HEK293 (cell line): Measurements from ENCODE around the gene SMYD1.
A peak's percentile ranks its signal among the peaks of the same experiment; 100 is the strongest.

Experiments used
- CTCF ChIA-PET: fragments of 350-600 bp; formaldehyde crosslinking; extraction: SDS; loops from one replicate; lab custom pipeline; 2021; ENCODE audit warnings: antibody characterized with exemption; lab: Yijun Ruan, JAX
- POLR2A ChIA-PET: fragments of 300-600 bp; formaldehyde crosslinking; extraction: SDS; loops from one replicate; lab custom pipeline; 2020; ENCODE audit warnings: antibody characterized with exemption, inconsistent platforms; lab: Yijun Ruan, JAX
- H3K27ac ChIP-seq: fragments of 200-500 bp; sonication (Bioruptor generic); 2 replicates; pipeline ENCODE4 v1.5.1; 2014; ENCODE audit warnings: low read depth, low read length, control low read depth, inconsistent platforms; ENCODE audit errors: extremely low read depth
- H3K36me3 ChIP-seq, 2 experiments: fragments of 200-500 bp in 1 of 2; sonication (Bioruptor generic) in 1 of 2; 1 replicate in 1 of 2; 2 replicates in 1 of 2; pipeline ENCODE4 v1.5.1; 2014 to 2017; ENCODE audit warnings: inconsistent platforms in 2 of 2, low read length in 2 of 2; ENCODE audit not compliant: control insufficient read depth in 2 of 2, insufficient read depth in 1 of 2
- H3K4me1 ChIP-seq: fragments of 200-500 bp; sonication (Bioruptor generic); 2 replicates; pipeline ENCODE4 v1.5.1; 2014; ENCODE audit warnings: mild to moderate bottlenecking, low read length, inconsistent platforms; ENCODE audit not compliant: control insufficient read depth, insufficient read depth
- H3K4me3 ChIP-seq: 2 replicates; pipeline ENCODE4 v1.5.1; 2011; ENCODE audit warnings: low read depth, mild to moderate bottlenecking, control low read depth, low read length, moderate library complexity
- H3K9me3 ChIP-seq: fragments of 200-500 bp; sonication (Bioruptor generic); 2 replicates; pipeline ENCODE4 v1.5.1; 2014; ENCODE audit warnings: low read depth, low read length, inconsistent platforms; ENCODE audit not compliant: control insufficient read depth, insufficient read depth
- CTCF ChIP-seq: fragments of 450-650 bp; formaldehyde crosslinking; IDR thresholded peaks from 2 replicates; pipeline ENCODE4 v1.5.1; 2016; ENCODE audit warnings: missing biosample characterization, missing genetic modification characterization
- SP3 ChIP-seq: fragments of 450-650 bp; formaldehyde crosslinking; IDR thresholded peaks from 2 replicates; pipeline ENCODE4 v1.5.1; 2016; ENCODE audit warnings: missing biosample characterization, missing genetic modification characterization
- YY1 ChIP-seq: fragments of 450-650 bp; formaldehyde crosslinking; IDR thresholded peaks from 2 replicates; pipeline ENCODE4 v1.5.1; 2018; ENCODE audit warnings: missing biosample characterization, missing genetic modification characterization
- ZBTB20 ChIP-seq: fragments of 450-650 bp; formaldehyde crosslinking; IDR thresholded peaks from 2 replicates; pipeline ENCODE4 v1.5.1; 2016; ENCODE audit warnings: missing biosample characterization, missing genetic modification characterization
- ZBTB21 ChIP-seq: fragments of 450-650 bp; formaldehyde crosslinking; IDR thresholded peaks from 2 replicates; pipeline ENCODE4 v1.5.1; 2017; ENCODE audit warnings: missing biosample characterization, missing genetic modification characterization
- ZBTB48 ChIP-seq: fragments of 450-650 bp; formaldehyde crosslinking; IDR thresholded peaks from 2 replicates; pipeline ENCODE4 v1.5.1; 2016; ENCODE audit warnings: missing biosample characterization, missing genetic modification characterization
- ZEB2 ChIP-seq: fragments of 450-650 bp; formaldehyde crosslinking; IDR thresholded peaks from 2 replicates; pipeline ENCODE4 v1.5.1; 2016; ENCODE audit warnings: missing biosample characterization, missing genetic modification characterization
- ZNF138 ChIP-seq: fragments of 450-650 bp; formaldehyde crosslinking; IDR thresholded peaks from 2 replicates; pipeline ENCODE4 v1.5.1; 2016; ENCODE audit warnings: missing biosample characterization, missing genetic modification characterization, borderline replicate concordance
- ZNF211 ChIP-seq: fragments of 450-650 bp; formaldehyde crosslinking; IDR thresholded peaks from 2 replicates; pipeline ENCODE4 v1.5.1; 2016; ENCODE audit warnings: low read depth, missing biosample characterization, missing genetic modification characterization
- ZNF26 ChIP-seq: fragments of 450-650 bp; formaldehyde crosslinking; IDR thresholded peaks from 2 replicates; pipeline ENCODE4 v1.5.1; 2016; ENCODE audit warnings: missing biosample characterization, missing genetic modification characterization
- ZNF274 ChIP-seq, 2 experiments: fragments of 200-500 bp in 1 of 2; fragments of 450-650 bp in 1 of 2; sonication (Bioruptor generic) in 1 of 2; formaldehyde crosslinking in 1 of 2; IDR thresholded peaks; 2 replicates each; pipeline versions ENCODE4 v1.5.1 to v1.6.1; 2014 to 2016; ENCODE audit warnings: borderline replicate concordance in 1 of 2, inconsistent platforms in 1 of 2, low read length in 1 of 2, missing biosample characterization in 1 of 2, missing genetic modification characterization in 1 of 2
- ZNF501 ChIP-seq: fragments of 450-650 bp; formaldehyde crosslinking; IDR thresholded peaks from 2 replicates; pipeline ENCODE4 v1.5.1; 2016; ENCODE audit warnings: missing biosample characterization, missing genetic modification characterization
- ZSCAN16 ChIP-seq: fragments of 450-650 bp; formaldehyde crosslinking; IDR thresholded peaks from 2 replicates; pipeline ENCODE4 v1.5.1; 2016; ENCODE audit warnings: missing biosample characterization, missing genetic modification characterization
- TF ChIP-seq, protein P1 (sequence below): fragments of 450-650 bp; formaldehyde crosslinking; IDR thresholded peaks from 2 replicates; pipeline ENCODE4 v1.5.1; 2016; ENCODE audit warnings: missing biosample characterization, missing genetic modification characterization
- TF ChIP-seq, protein P2 (sequence below): fragments of 450-650 bp; formaldehyde crosslinking; IDR thresholded peaks from 2 replicates; pipeline ENCODE4 v1.5.1; 2016; ENCODE audit warnings: missing biosample characterization, missing genetic modification characterization
- TF ChIP-seq, protein P3 (sequence below): fragments of 450-650 bp; formaldehyde crosslinking; IDR thresholded peaks from 2 replicates; pipeline ENCODE4 v1.5.1; 2016; ENCODE audit warnings: missing biosample characterization, missing genetic modification characterization
- TF ChIP-seq, protein P4 (sequence below): fragments of 450-650 bp; formaldehyde crosslinking; IDR thresholded peaks from 2 replicates; pipeline ENCODE4; 2016; ENCODE audit warnings: missing biosample characterization, missing genetic modification characterization
- TF ChIP-seq, protein P5 (sequence below): fragments of 450-650 bp; formaldehyde crosslinking; IDR thresholded peaks from 2 replicates; pipeline ENCODE4 v1.5.1; 2017; ENCODE audit warnings: missing biosample characterization, mild to moderate bottlenecking, missing genetic modification characterization, moderate library complexity

Gene SMYD1

DNA sequence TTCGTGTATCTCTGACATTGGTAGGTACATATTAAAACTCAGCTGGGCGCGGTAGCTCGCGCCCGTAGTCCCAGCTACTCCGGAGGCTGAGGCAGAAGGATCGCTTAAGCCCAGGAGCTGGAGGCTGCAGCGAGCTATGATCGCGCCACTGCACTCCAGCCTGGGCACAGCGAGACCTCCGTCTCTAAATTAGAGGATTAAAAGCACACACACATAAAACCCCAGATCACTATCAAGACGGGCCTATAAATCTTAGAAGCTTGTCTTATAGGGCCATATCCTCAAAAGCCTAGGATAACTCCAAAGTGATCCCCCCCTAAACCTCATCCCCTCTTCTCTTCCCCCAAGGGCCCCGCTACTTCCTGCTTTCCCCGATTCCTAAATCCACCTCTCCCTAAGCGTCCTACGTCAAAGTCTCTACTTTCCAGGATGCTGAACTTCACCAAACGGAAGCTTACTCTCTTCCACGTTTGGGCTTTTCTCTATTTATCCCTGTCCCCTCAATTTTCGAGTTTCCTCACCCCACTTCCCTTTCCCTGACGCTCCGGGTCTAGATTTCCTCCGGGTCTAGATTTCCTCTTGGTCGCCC lies 12.7 kb upstream of the SMYD1 start (continued):
- no peak for TF ChIP-seq ZNF138 (tag by site-specific recombination)
- TF ChIP-seq ZBTB21 (tag by site-specific recombination), result no peak
- TF ChIP-seq ZNF274 (IDR thresholded peaks at IDR 0.05; ENCODE audit: low read length), result no peak
- no peak for TF ChIP-seq ZNF274 (tag by site-specific recombination; IDR thresholded peaks at IDR 0.05; ENCODE audit: borderline replicate concordance)
- TF ChIP-seq, protein P1, sequence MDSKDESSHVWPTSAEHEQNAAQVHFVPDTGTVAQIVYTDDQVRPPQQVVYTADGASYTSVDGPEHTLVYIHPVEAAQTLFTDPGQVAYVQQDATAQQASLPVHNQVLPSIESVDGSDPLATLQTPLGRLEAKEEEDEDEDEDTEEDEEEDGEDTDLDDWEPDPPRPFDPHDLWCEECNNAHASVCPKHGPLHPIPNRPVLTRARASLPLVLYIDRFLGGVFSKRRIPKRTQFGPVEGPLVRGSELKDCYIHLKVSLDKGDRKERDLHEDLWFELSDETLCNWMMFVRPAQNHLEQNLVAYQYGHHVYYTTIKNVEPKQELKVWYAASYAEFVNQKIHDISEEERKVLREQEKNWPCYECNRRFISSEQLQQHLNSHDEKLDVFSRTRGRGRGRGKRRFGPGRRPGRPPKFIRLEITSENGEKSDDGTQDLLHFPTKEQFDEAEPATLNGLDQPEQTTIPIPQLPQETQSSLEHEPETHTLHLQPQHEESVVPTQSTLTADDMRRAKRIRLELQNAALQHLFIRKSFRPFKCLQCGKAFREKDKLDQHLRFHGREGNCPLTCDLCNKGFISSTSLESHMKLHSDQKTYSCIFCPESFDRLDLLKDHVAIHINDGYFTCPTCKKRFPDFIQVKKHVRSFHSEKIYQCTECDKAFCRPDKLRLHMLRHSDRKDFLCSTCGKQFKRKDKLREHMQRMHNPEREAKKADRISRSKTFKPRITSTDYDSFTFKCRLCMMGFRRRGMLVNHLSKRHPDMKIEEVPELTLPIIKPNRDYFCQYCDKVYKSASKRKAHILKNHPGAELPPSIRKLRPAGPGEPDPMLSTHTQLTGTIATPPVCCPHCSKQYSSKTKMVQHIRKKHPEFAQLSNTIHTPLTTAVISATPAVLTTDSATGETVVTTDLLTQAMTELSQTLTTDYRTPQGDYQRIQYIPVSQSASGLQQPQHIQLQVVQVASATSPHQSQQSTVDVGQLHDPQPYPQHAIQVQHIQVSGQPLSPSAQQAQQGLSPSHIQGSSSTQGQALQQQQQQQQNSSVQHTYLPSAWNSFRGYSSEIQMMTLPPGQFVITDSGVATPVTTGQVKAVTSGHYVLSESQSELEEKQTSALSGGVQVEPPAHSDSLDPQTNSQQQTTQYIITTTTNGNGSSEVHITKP (tag by site-specific recombination), result peak; percentile 52
- TF ChIP-seq, protein P2, sequence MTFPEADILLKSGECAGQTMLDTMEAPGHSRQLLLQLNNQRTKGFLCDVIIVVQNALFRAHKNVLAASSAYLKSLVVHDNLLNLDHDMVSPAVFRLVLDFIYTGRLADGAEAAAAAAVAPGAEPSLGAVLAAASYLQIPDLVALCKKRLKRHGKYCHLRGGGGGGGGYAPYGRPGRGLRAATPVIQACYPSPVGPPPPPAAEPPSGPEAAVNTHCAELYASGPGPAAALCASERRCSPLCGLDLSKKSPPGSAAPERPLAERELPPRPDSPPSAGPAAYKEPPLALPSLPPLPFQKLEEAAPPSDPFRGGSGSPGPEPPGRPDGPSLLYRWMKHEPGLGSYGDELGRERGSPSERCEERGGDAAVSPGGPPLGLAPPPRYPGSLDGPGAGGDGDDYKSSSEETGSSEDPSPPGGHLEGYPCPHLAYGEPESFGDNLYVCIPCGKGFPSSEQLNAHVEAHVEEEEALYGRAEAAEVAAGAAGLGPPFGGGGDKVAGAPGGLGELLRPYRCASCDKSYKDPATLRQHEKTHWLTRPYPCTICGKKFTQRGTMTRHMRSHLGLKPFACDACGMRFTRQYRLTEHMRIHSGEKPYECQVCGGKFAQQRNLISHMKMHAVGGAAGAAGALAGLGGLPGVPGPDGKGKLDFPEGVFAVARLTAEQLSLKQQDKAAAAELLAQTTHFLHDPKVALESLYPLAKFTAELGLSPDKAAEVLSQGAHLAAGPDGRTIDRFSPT (tag by site-specific recombination), result no peak
- no peak for TF ChIP-seq ZNF26 (tag by site-specific recombination)
- TF ChIP-seq ZNF211 (tag by site-specific recombination), result no peak
- TF ChIP-seq ZSCAN16, result no peak
- TF ChIP-seq ZBTB48 (tag by site-specific recombination), result 0 out of 2 replicates have a peak, but pooled peaks have one; percentile 25

DNA sequence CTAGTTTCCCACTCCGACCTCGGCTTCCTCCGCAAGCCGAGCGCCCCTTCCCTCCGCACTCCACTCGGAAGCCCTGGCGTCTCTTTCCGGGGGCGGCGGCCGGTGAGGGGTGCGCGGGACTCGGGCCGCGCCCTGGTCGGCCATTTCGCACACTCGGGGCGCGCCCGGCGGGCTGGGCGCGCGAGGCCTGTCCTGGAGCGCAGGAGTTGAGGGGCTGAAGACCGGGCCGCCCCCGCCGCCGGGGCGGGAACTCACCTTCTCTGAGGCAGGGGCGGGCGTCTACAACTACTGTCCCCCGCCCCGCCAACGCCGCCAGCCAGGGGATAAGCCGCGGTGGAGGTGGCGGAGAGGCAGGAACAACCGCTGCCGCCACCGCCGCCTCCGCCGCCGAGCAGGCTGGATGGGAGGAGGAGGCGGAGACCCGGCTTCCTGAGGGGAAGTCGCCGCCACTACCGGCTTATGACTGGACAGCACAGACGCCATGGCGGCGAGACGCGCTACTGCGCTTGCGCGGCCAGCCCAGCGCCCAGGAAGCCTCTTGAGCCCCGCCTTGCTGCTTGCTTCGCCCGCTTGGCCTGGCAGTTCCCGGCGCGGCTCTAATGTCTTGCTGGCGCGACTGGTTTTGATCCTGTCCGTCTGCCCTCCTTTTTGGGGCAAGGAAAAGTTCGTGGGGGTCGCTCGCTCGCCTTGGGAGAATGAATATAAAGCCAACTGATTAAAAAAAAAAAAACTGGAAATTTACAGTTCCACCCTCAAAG lies 12.1 kb upstream of the SMYD1 start, which contains the start of gene KRCC1:
KRCC1 (minus strand) TSS at position 413 of the 758 bp plus-strand sequence. CDS start 27,220 bp downstream, outside the sequence.
- H3K27ac ChIP-seq, result peak within 1 kb of the TSS; percentile 92
- POLR2A ChIA-PET, result interaction anchor here (0.9 kb wide), 1 partner anchor 426 kb away, joined by 3 read pairs; no protein-coding TSS in a partner anchor
- CTCF ChIA-PET, result interaction anchor here (0.7 kb wide), 1 partner anchor 23 kb away, joined by 5 read pairs; no protein-coding TSS in a partner anchor
- H3K36me3 ChIP-seq, result no peaks in the 10 kb centered on the region; a peak in 1 of 3 replicates
- no peaks in the 10 kb centered on the region for H3K9me3 ChIP-seq
- peaks cover 5% of the 10 kb centered on the region; the same call in 1 of the 2 replicates for H3K4me1 ChIP-seq
- H3K4me3 ChIP-seq, result peak within 1 kb of the TSS; percentile 85
- TF ChIP-seq, protein P3, sequence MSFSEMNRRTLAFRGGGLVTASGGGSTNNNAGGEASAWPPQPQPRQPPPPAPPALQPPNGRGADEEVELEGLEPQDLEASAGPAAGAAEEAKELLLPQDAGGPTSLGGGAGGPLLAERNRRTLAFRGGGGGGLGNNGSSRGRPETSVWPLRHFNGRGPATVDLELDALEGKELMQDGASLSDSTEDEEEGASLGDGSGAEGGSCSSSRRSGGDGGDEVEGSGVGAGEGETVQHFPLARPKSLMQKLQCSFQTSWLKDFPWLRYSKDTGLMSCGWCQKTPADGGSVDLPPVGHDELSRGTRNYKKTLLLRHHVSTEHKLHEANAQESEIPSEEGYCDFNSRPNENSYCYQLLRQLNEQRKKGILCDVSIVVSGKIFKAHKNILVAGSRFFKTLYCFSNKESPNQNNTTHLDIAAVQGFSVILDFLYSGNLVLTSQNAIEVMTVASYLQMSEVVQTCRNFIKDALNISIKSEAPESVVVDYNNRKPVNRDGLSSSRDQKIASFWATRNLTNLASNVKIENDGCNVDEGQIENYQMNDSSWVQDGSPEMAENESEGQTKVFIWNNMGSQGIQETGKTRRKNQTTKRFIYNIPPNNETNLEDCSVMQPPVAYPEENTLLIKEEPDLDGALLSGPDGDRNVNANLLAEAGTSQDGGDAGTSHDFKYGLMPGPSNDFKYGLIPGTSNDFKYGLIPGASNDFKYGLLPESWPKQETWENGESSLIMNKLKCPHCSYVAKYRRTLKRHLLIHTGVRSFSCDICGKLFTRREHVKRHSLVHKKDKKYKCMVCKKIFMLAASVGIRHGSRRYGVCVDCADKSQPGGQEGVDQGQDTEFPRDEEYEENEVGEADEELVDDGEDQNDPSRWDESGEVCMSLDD (tag by site-specific recombination), result no peak
- TF ChIP-seq CTCF (no peak), SP3 (tag by site-specific recombination) (peak; percentile 75), ZEB2 (tag by site-specific recombination) (0 out of 2 replicates have a peak, but pooled peaks have one; percentile 25), YY1 (peak; percentile 65), ZBTB20 (tag by site-specific recombination) (0 out of 2 replicates have a peak, but pooled peaks have one; percentile 4), ZNF501 (tag by site-specific recombination) (peak; percentile 29; the same call in 1 of the 2 replicates)
- TF ChIP-seq, protein P4, sequence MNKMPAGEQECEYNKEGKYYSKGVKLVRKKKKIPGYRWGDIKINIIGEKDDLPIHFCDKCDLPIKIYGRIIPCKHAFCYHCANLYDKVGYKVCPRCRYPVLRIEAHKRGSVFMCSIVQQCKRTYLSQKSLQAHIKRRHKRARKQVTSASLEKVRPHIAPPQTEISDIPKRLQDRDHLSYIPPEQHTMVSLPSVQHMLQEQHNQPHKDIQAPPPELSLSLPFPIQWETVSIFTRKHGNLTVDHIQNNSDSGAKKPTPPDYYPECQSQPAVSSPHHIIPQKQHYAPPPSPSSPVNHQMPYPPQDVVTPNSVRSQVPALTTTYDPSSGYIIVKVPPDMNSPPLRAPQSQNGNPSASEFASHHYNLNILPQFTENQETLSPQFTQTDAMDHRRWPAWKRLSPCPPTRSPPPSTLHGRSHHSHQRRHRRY, result no peak
- TF ChIP-seq, protein P5, sequence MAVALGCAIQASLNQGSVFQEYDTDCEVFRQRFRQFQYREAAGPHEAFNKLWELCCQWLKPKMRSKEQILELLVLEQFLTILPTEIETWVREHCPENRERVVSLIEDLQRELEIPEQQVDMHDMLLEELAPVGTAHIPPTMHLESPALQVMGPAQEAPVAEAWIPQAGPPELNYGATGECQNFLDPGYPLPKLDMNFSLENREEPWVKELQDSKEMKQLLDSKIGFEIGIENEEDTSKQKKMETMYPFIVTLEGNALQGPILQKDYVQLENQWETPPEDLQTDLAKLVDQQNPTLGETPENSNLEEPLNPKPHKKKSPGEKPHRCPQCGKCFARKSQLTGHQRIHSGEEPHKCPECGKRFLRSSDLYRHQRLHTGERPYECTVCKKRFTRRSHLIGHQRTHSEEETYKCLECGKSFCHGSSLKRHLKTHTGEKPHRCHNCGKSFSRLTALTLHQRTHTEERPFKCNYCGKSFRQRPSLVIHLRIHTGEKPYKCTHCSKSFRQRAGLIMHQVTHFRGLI, result peak; percentile 79
